HL-60 (cell line): Measurements from ENCODE around the gene SLC4A8.

ENCODE experiments used
- DNase-seq, 2 experiments: peaks; one replicate each; pipeline ENCODE4 v3.0.0-alpha.2; 2010 to 2020; ENCODE audit warnings: low read depth in 1 of 2, low spot score in 1 of 2
- H3K27ac ChIP-seq: fragments of 250-450 bp; sonication (Bioruptor Pico); replicated peaks from 2 replicates; pipeline ENCODE4 v1.5.1; 2020; ENCODE audit warnings: mild to moderate bottlenecking, moderate library complexity
- H3K27me3 ChIP-seq: fragments of 250-450 bp; sonication (Bioruptor Pico); 2 replicates; pipeline ENCODE4 v1.5.1; 2021; ENCODE audit warnings: mild to moderate bottlenecking, moderate library complexity; ENCODE audit not compliant: insufficient read depth, poor library complexity, severe bottlenecking
- H3K4me3 ChIP-seq: replicated peaks from 2 replicates; pipeline ENCODE4 v1.5.1; 2011; ENCODE audit warnings: mild to moderate bottlenecking, control low read depth, low read length; ENCODE audit not compliant: insufficient read depth
- CTCF ChIP-seq: IDR thresholded peaks from one replicate; pipeline ENCODE4 v1.5.1; 2011; ENCODE audit warnings: low read length, control low read depth, inconsistent platforms; ENCODE audit not compliant: insufficient read depth
- GABPA ChIP-seq: IDR thresholded peaks from 2 replicates; pipeline ENCODE4 v1.6.1; 2012; ENCODE audit warnings: low read depth
- POLR2AphosphoS5 ChIP-seq: IDR thresholded peaks from 2 replicates; pipeline ENCODE4 v1.6.1; 2012; ENCODE audit warnings: low read depth
- REST ChIP-seq: IDR thresholded peaks from 2 replicates; pipeline ENCODE4 v1.6.1; 2012; ENCODE audit warnings: low read depth; ENCODE audit not compliant: insufficient replicate concordance
- SPI1 ChIP-seq: IDR thresholded peaks from 2 replicates; pipeline ENCODE4 v1.6.1; 2012; ENCODE audit warnings: low read depth, mild to moderate bottlenecking, borderline replicate concordance

SLC4A8 gene

GRCh38 chr12:51413149-51413548 is 11.5 kb upstream of the SLC4A8 start:
- H3K4me3 ChIP-seq: no peak overlapping the region
- no peaks in the 10 kb centered on the region for H3K27me3 ChIP-seq
- DNase-seq: no peak
- H3K27ac ChIP-seq: no peak overlapping the region
- no peak for TF ChIP-seq GABPA
- TF ChIP-seq CTCF: no peak
- no peak for TF ChIP-seq REST
- TF ChIP-seq POLR2AphosphoS5: no peak
- no peak for TF ChIP-seq SPI1

- H3K4me3 ChIP-seq: no peak overlapping the region
- TF ChIP-seq CTCF: no peak
- TF ChIP-seq POLR2AphosphoS5: no peak
- TF ChIP-seq SPI1: no peak
- no peak for TF ChIP-seq GABPA
- TF ChIP-seq REST: no peak
- DNase-seq: no peak
- no peaks in the 10 kb centered on the region for H3K27me3 ChIP-seq
- H3K27ac ChIP-seq: no peak overlapping the region
Observed at GRCh38 chr12:51413791-51414190, 10.8 kb upstream of the SLC4A8 start.

- Histone ChIP-seq H3K4me3 (no peak overlapping the region), H3K27ac (no peak overlapping the region), H3K27me3 (no peaks in the 10 kb centered on the region)
- TF ChIP-seq CTCF (no peak), POLR2AphosphoS5 (no peak), GABPA (no peak), REST (no peak), SPI1 (no peak)
- no peak for DNase-seq
Observed at GRCh38 chr12:51415931-51416330, 8.7 kb upstream of the SLC4A8 start.
